CD4-positive, alpha-beta T cell (primary cell): Measurements from ENCODE around the gene SECTM1. TPM values are rescaled to one million over a fixed set of nuclear protein-coding genes. Genes with fewer than 3 reads are reported as not detected.

Source experiments
- ATAC-seq: fragments of 200-7000 bp; cut with Tn5 transposase; one replicate; pipeline ENCODE4 v1.10.0; 2022; ENCODE audit warnings: mild to moderate bottlenecking; ENCODE audit not compliant: poor library complexity
- CTCF ChIA-PET: fragments of 350-600 bp; sonication (Branson Sonifier 250); formaldehyde crosslinking; loops from one replicate; lab custom pipeline; 2021; ENCODE audit warnings: antibody characterized with exemption, inconsistent platforms; lab: Charles Lee
- POLR2A ChIA-PET: fragments of 350-600 bp; sonication (Branson Sonifier 250); formaldehyde crosslinking; loops from one replicate; lab custom pipeline; 2021; ENCODE audit warnings: antibody characterized with exemption, inconsistent platforms; lab: Charles Lee
- DNase-seq, 14 experiments: peaks; one replicate each; pipeline ENCODE4 v3.0.0-alpha.2; 2013 to 2020; ENCODE audit warnings: mixed read lengths in 2 of 14
- H3K27ac ChIP-seq, 2 donors: one replicate each; pipeline versions ENCODE4 v1.5.1 to v1.7.0; 2013; ENCODE audit warnings: low read length in 2 of 2, low read depth in 1 of 2, mild to moderate bottlenecking in 1 of 2
- H3K27me3 ChIP-seq, 2 experiments: 1 replicate in 1 of 2; 2 replicates in 1 of 2; pipeline versions ENCODE4 v1.6.1 to v1.7.0; 2013; ENCODE audit warnings: low read length in 2 of 2, control low read depth in 1 of 2, mild to moderate bottlenecking in 1 of 2, moderate library complexity in 1 of 2; ENCODE audit not compliant: insufficient read depth in 2 of 2, control insufficient read depth in 1 of 2
- H3K36me3 ChIP-seq: one replicate; pipeline ENCODE4 v1.6.1; 2013; ENCODE audit warnings: low read length, control low read depth; ENCODE audit not compliant: insufficient read depth
- H3K4me1 ChIP-seq: one replicate; pipeline ENCODE4 v1.6.1; 2013; ENCODE audit warnings: low read length, control low read depth; ENCODE audit not compliant: insufficient read depth
- H3K4me3 ChIP-seq: one replicate; pipeline ENCODE4 v1.5.1; 2013; ENCODE audit warnings: mild to moderate bottlenecking, low read length, moderate library complexity
- H3K9me3 ChIP-seq, 2 experiments: 1 replicate in 1 of 2; 2 replicates in 1 of 2; pipeline versions ENCODE4 v1.6.1 to v1.7.0; 2013; ENCODE audit warnings: low read length in 2 of 2, mild to moderate bottlenecking in 2 of 2, control low read depth in 1 of 2, moderate library complexity in 1 of 2; ENCODE audit not compliant: control insufficient read depth in 1 of 2, insufficient read depth in 1 of 2
- H3K27ac Mint-ChIP-seq: one replicate; pipeline ENCODE4 v1.8.0; 2020; ENCODE audit warnings: mixed read lengths
- H3K27me3 Mint-ChIP-seq: one replicate; pipeline ENCODE4 v1.8.0; 2021; ENCODE audit warnings: mixed read lengths
- H3K36me3 Mint-ChIP-seq: one replicate; pipeline ENCODE4 v1.8.0; 2021; ENCODE audit warnings: low read depth, mixed read lengths
- H3K4me1 Mint-ChIP-seq: one replicate; pipeline ENCODE4 v1.8.0; 2021; ENCODE audit warnings: low read depth, mixed read lengths
- H3K4me3 Mint-ChIP-seq: one replicate; pipeline ENCODE4 v1.8.0; 2020; ENCODE audit warnings: mild to moderate bottlenecking, mixed read lengths
- H3K9me3 Mint-ChIP-seq: one replicate; pipeline ENCODE4 v1.8.0; 2020; ENCODE audit warnings: mixed read lengths
- intact Hi-C, 2 experiments: fragments of 100-400 bp; cut with DNase I in 1 of 2; cut with micrococcal nuclease in 1 of 2; formaldehyde crosslinking; loops; one replicate each; pipeline versions ENCODE4 v1.15.1 to v1.9.0; 2023 to 2025; cut with DNase I, micrococcal nuclease
- total RNA-seq, 174 experiments: library from RNA in 2 of 174; stranded (reverse) in 2 of 174; gene quantifications; one replicate each; pipeline ENCODE4 v1.2.3 and lab custom pipeline; 2021 to 2026
- TF ChIP-seq, protein P1 (sequence below): fragments of 200-600 bp; IDR thresholded peaks from one replicate; pipeline ENCODE4 v1.8.0; 2022; ENCODE audit warnings: antibody characterized with exemption, mild to moderate bottlenecking

SECTM1 gene
- total RNA-seq, 2 experiments from 2014 or later, result 2.1 to 3.1 TPM

DNA sequence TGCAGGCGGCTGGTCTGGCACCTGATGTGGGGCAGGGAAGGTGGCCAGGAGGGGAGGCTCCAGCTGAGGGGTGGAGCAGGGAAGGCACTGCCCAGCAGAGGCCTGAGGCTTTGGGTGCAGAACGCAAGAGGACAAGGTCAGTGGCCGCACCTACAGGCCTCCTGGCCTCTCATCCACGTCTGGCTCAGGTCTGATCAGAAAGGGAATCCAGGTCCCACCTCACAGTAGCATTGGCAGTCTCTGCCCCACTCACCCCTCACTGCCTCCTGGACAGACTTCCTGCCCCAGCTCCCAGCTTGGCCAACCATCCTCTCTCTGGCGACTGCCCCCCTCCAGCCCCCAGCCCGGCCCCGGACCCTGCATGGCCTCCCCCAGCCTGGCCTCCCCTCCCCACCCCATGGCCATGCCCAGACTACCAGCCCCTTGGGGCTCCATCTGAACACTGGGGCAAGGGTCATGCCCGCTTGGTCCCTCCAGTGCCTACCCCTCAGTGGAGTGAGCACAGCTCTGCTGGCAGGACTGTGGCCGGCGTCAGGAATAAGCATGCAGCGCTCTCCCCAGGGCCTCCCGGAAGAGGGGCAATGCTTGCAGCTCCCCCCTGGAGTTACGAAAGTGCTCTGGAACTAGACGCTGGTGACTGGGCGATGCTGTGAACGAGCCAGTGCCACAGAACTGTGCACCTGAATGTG lies 42.6 kb upstream of the SECTM1 start:
- POLR2A ChIA-PET, result no interaction called here
- no peaks in the 10 kb centered on the region for H3K36me3 ChIP-seq
- no peak overlapping the region for H3K4me3 Mint-ChIP-seq
- H3K27me3 ChIP-seq, result peaks cover 30 to 41% of the 10 kb centered on the region in 2 experiments
- TF ChIP-seq, protein P1, sequence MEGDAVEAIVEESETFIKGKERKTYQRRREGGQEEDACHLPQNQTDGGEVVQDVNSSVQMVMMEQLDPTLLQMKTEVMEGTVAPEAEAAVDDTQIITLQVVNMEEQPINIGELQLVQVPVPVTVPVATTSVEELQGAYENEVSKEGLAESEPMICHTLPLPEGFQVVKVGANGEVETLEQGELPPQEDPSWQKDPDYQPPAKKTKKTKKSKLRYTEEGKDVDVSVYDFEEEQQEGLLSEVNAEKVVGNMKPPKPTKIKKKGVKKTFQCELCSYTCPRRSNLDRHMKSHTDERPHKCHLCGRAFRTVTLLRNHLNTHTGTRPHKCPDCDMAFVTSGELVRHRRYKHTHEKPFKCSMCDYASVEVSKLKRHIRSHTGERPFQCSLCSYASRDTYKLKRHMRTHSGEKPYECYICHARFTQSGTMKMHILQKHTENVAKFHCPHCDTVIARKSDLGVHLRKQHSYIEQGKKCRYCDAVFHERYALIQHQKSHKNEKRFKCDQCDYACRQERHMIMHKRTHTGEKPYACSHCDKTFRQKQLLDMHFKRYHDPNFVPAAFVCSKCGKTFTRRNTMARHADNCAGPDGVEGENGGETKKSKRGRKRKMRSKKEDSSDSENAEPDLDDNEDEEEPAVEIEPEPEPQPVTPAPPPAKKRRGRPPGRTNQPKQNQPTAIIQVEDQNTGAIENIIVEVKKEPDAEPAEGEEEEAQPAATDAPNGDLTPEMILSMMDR, result no peak
- H3K4me1 Mint-ChIP-seq, result no peaks in the 10 kb centered on the region
- no peak overlapping the region for H3K4me3 ChIP-seq
- no peak overlapping the region for H3K27ac ChIP-seq
- no peaks in the 10 kb centered on the region for H3K36me3 Mint-ChIP-seq
- H3K27me3 Mint-ChIP-seq, result peaks cover 49% of the 10 kb centered on the region
- no peak for DNase-seq
- CTCF ChIA-PET, result no interaction called here
- ATAC-seq, result no peak
- H3K27ac Mint-ChIP-seq, result no peak overlapping the region
- H3K9me3 Mint-ChIP-seq, result no peaks in the 10 kb centered on the region
- intact Hi-C loops, result no loop called here
- H3K4me1 ChIP-seq, result peaks cover 15% of the 10 kb centered on the region
- peaks cover 0 to 19% of the 10 kb centered on the region in 2 experiments for H3K9me3 ChIP-seq

DNA sequence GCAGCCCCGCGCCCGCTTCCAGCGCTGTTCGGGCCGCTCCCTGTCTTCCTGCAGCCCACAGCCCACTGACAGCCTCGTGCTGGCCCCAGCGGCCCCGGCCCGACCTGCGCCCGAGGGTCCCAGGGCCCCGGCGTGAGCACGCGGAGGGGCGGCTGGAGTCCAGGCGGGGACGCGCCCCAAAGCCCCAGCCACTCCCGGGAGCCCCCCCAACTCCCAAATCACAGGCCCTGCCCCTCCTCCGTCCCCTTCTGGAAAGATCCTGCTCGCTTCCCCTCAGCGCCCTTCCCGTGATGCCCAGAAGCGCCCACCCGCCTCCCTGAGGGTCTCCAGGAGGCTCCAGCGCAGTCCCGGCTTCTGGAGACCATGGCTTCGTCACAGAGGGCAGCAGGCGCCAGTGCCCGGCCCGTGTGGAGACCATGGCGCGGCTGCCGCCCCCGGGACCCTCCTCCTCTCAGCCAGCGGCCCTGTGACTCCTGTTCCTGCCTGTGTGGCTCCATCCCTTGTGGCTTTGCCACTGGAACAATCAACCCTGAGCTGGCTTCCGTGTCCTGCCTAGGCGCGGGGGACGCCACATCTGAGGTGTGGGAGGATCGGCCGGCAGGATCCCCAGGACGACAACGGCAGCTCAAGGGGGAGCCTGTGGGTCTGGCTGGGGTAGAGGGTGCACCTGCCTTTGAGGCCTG lies 41.9 kb upstream of the SECTM1 start:
- Histone ChIP-seq H3K36me3 (no peaks in the 10 kb centered on the region), H3K4me3 (no peak overlapping the region), H3K4me1 (peaks cover 19% of the 10 kb centered on the region), H3K27ac (no peak overlapping the region), H3K27me3 (peaks cover 37 to 48% of the 10 kb centered on the region in 2 experiments), H3K9me3 (peaks cover 0 to 24% of the 10 kb centered on the region in 2 experiments)
- Mint-ChIP-seq H3K9me3 (no peaks in the 10 kb centered on the region), H3K4me1 (peaks cover 6% of the 10 kb centered on the region), H3K27me3 (peaks cover 50% of the 10 kb centered on the region), H3K36me3 (no peaks in the 10 kb centered on the region), H3K4me3 (no peak overlapping the region), H3K27ac (no peak overlapping the region)
- no peak for ATAC-seq
- ChIA-PET CTCF (no interaction called here), POLR2A (no interaction called here)
- TF ChIP-seq, protein P1, result no peak
- no peak for DNase-seq
- intact Hi-C loops, result no loop called here

DNA sequence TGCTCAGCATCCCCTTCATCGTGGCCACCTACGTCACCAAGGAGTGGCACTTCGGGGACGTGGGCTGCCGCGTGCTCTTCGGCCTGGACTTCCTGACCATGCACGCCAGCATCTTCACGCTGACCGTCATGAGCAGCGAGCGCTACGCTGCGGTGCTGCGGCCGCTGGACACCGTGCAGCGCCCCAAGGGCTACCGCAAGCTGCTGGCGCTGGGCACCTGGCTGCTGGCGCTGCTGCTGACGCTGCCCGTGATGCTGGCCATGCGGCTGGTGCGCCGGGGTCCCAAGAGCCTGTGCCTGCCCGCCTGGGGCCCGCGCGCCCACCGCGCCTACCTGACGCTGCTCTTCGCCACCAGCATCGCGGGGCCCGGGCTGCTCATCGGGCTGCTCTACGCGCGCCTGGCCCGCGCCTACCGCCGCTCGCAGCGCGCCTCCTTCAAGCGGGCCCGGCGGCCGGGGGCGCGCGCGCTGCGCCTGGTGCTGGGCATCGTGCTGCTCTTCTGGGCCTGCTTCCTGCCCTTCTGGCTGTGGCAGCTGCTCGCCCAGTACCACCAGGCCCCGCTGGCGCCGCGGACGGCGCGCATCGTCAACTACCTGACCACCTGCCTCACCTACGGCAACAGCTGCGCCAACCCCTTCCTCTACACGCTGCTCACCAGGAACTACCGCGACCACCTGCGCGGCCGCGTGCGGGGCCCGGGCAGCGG lies 41.2 kb upstream of the SECTM1 start:
- H3K27me3 Mint-ChIP-seq, result peaks cover 48% of the 10 kb centered on the region
- ChIA-PET POLR2A (no interaction called here), CTCF (no interaction called here)
- Histone ChIP-seq H3K4me3 (no peak overlapping the region), H3K4me1 (peaks cover 22% of the 10 kb centered on the region), H3K27me3 (peaks cover 41 to 51% of the 10 kb centered on the region in 2 experiments), H3K9me3 (peaks cover 0 to 30% of the 10 kb centered on the region in 2 experiments), H3K27ac (no peak overlapping the region), H3K36me3 (no peaks in the 10 kb centered on the region)
- no peaks in the 10 kb centered on the region for H3K36me3 Mint-ChIP-seq
- TF ChIP-seq, protein P1, result no peak
- intact Hi-C loops, result no loop called here
- H3K4me3 Mint-ChIP-seq, result no peak overlapping the region
- DNase-seq, result no peak
- no peak overlapping the region for H3K27ac Mint-ChIP-seq
- peaks cover 10% of the 10 kb centered on the region for H3K4me1 Mint-ChIP-seq
- H3K9me3 Mint-ChIP-seq, result no peaks in the 10 kb centered on the region
- no peak for ATAC-seq
